ENCODE results near the gene MCRIP1.

DNA sequence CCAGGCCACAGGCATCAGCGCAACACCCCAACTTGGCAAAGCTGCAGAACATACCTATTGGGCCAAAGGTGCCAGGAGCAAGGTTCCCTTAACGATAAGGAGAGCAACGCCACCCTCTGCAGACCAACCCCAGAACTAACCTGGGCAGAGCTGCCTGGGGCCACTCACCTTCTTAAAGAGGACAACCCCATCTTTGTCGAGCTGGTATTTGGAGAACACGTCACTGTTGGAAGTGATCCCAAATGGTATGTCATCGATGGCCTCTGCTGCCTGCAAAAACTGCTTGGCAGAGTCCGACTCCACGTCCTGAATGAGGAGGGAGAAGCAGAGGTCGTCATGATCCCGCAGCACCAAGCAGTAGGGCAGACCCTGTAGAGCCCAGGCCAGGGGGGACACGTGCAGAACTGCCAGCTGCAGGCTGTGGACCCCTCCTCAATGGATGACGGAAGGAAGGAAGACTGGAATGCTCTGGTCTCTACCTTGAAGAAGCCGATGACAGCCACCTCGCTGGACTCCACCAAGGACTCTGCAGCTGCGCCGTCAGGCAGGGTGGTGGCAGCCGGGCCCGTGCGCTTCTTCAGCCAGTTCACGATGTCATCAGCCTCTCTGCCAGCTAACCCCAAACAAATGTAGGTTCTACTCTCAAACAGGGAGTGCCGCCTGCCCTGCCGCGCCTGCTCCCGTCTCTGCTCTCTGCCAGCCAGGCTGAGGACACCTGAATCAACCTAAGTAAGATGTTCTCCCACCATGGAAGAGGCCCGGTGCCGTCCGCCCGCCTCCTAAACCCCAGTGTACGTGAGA, 22.1 kb upstream of the MCRIP1 start:
- TF ChIP-seq, protein P1, sequence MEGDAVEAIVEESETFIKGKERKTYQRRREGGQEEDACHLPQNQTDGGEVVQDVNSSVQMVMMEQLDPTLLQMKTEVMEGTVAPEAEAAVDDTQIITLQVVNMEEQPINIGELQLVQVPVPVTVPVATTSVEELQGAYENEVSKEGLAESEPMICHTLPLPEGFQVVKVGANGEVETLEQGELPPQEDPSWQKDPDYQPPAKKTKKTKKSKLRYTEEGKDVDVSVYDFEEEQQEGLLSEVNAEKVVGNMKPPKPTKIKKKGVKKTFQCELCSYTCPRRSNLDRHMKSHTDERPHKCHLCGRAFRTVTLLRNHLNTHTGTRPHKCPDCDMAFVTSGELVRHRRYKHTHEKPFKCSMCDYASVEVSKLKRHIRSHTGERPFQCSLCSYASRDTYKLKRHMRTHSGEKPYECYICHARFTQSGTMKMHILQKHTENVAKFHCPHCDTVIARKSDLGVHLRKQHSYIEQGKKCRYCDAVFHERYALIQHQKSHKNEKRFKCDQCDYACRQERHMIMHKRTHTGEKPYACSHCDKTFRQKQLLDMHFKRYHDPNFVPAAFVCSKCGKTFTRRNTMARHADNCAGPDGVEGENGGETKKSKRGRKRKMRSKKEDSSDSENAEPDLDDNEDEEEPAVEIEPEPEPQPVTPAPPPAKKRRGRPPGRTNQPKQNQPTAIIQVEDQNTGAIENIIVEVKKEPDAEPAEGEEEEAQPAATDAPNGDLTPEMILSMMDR (IDR thresholded peaks at IDR 0.05): no peak
- TF ChIP-seq POLR2AphosphoS5 (IDR thresholded peaks at IDR 0.05): no peak
